C1 segment of cervical spinal cord (tissue), 14 donors: ENCODE results near the gene TPRN.

Experiments
- DNase-seq, 14 donors: peaks; one replicate each; lab custom pipeline; 2025; lab: John Stamatoyannopoulos, UW

Gene TPRN

DNA sequence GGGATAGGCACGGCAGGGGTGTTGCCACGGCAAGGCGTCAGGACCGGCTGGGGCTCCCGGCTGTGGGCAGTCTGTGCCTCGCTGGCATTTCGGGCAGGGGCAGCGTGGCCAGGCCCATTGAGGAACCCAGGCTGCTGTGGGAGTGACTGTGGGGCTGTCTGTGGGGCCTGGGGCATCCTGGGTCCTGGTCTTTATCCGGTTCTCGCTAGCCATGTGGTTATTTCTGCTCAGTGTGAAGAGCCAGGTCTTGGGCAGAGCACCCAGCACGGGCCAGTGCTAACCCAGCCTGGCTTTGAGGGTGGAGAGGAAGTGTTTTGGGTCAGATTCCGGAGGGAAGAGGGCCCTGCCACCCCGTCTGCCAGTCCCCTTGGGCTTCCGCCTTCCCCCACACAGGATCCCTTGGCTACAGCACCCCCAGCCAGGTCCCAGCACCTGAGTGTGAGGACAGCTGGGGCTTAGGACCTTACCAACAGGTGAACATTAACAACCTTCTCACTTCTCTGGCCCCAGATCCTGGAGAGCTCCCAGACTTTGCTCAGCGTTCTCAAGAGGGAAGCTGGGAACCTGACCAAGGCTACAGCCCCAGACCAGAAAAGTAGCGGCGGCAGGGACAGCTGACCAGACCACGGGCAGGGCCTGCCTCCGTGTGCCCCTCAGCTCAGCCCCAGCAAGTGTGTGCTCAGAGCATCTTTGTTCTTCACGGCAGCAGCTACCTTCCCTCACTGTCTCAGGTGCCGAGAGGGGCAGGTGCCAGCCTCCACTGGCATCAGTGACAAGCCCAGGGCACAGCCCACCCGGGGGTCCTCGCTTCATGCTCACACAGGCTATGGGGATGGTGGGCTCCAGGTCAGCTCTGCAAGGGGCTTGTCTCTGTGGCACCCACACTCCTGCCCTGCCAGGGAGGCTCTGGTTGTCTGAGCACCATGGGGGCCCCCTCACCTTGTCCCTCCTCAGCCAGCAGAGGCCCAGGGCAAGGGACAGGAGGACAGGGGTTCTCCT lies 10.9 kb downstream of the TPRN start:
- no peak for DNase-seq

DNA sequence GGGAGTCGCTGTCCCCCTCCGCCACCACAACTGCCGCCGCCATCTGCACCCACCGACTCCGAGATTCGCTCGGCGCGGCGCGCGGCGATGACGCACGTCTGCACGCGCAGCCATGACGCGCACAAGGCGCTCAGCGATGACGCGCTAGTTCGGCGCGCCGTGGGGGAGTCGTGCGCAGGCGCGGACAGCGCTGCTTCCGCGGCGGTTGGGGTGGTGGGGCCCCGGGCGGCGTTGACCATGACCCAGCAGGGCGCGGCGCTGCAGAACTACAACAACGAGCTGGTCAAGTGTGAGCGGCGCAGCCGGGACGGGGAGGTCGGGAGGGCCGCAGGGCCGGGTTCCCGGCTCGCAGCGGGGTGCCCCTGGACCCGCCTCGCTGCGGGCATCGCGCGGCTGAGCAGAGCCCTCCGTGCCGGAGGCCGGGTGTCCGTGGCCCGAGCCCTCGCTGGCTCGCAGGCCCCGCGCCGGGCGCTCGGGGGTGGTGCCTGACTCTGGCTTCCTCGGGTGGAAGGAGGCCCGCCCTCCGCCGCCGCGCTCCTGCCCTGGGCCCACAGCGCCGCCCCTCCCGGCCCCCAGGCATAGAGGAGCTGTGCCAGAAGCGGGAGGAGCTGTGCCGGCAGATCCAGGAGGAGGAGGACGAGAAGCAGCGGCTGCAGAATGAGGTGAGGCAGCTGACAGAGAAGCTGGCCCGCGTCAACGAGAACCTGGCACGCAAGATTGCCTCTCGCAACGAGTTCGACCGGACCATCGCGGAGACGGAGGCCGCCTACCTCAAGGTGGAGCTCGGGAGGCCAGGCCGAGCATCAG lies 11.8 kb downstream of the TPRN start, which contains the start of the genes ANAPC2 and SSNA1:
Gene ANAPC2, minus strand, starts transcription at position 71 of the 807 bp plus-strand sequence. Its CDS starts 28 bp downstream, at position 43.
Gene SSNA1, plus strand, starts transcription at position 187 of the 807 bp plus-strand sequence. Its CDS starts 51 bp downstream, at position 238.
- DNase-seq, result peak; percentile 65 to 97 (median 91)

DNA sequence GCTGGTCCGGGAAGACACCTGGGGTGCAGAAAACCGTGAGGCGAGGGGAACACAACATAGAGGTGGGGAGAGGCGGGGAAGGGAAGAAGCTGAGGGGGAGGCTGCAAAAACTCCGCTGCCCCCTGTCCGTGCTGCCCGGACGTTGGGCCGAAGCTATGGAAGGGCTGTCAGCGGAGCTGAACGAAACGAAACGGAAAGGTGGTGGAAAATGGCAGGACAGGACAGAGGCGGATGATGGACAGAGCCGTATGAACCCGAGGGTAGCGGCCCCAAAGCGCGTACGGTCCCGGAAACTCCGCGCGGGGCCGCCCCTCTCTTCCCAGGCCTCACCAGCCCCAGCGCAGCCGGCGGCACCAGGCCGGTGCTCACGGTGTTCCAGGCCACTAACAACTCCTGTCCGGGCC lies 12.5 kb downstream of the TPRN start:
- peak in 1 of 14 donors; percentile 43 for DNase-seq

DNA sequence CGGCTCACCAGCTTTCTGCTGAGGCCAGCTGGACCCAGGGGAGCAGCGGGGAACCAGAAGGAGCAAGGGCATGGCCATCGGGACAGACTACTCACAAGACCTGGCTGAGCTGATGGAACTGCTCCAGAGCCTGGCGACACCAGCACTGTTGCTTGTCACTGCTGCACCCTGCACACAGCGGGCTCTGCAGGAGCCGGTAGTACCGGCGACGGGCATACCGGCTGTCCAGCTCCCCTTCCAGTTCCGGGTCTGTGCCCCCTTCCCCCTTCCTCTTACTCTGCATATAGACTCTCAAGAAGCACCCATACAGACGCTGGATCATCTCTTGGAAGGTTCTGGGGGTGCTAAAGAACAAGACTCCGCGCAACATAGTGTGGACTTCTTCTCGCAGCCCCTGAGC lies 13.2 kb downstream of the TPRN start:
- DNase-seq, result no peak

DNA sequence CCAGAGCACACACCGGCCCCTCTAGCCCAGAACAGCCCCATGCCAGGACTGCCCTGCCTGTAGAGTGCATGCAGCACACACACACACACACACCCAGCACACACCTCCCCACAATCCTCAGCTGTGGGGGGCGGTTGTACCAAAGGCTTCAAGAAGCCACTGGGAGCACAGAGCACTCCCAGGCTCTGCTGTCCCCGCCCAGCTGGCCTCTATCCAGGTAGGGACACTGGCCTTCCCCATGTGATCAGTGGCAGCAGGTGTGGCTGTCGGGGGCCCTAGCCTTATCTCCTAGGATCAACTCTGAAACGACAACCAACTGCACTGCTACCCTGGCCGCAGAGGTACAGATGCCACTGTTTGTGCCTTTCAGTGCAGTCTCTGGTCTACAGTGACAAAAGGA lies 14.2 kb downstream of the TPRN start:
- DNase-seq, result no peak

DNA sequence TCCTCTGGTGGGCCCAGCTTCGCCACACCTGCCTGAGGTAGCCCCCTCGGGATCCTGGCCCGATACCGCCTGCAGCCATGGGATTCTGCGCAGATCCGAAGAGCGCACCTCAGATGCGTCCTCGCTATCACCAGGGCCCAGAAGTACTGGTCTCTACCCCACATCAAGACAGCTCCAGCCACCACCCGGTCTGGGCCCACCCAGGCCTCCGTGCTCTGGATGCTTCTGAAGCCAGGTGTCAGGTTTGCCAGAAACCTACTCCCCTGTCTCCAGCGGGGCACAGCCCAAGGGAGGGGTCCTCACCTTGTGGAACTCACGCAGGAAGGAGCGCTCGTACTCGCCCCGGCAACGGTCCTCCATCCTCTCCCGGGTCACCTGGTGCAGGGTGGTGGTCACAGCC lies 14.6 kb downstream of the TPRN start:
- DNase-seq, result no peak

DNA sequence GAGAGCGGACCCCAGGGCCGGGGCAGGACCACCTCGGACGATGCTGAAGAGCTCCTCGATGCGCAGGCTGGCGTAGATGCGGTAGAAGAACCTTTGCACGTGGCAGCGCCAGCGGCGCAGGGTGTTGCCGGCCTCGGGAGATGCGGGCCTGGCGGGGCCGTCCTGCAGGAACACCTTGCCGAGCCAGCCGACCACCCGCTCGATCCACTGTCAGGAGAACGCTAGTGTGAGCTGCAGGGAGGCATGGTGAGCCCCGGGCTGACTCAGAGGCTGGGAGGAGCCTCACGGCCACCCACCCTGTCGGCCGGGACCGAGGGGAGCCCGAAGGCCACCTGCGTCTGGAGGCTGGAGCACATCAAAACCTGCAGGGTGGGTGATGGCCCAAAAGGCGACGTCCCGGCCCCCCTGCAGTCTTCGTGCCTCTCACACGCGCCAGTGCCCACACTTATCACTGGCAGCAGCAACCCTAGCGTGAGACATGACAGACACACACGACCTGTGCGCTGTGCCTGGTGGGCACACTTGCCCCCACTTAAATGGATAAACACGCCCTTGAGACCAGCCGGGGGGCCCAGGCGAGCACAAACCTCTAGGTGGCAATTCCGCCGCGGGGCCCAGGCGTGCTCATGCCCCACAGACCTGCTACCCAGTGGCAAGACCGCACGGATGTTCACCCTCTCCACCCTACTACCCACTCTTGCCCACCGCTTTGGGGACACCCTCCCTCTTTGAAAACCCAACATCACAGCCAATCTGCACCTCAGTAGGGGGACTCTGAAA lies 15.5 kb downstream of the TPRN start:
- no peak for DNase-seq

DNA sequence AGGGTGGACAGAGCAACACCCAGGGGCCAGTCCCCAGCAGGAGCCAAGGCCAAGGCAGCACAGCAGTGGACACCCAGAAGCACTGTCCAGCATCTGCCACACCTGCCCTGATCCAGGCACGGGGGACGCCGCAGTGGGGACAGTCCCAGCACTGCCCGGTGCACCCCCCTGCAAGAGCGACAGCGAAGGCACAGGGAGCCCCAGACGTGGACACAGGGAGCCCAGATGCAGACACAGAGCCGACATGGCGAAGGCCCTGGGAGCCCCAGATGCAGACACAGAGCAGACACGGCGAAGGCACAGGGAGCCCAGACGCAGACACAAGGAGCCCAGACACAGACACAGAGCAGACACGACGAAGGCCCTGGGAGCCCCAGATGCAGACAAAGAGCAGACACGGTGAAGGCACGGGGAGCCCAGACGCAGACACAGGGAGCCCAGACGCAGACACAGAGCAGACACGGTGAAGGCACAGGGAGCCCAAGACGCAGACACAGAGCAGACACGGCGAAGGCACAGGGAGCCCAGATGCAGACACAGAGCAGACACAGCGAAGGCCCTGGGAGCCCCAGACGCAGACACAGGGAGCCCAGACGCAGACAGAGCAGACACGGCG lies 16.5 kb downstream of the TPRN start:
- no peak for DNase-seq

DNA sequence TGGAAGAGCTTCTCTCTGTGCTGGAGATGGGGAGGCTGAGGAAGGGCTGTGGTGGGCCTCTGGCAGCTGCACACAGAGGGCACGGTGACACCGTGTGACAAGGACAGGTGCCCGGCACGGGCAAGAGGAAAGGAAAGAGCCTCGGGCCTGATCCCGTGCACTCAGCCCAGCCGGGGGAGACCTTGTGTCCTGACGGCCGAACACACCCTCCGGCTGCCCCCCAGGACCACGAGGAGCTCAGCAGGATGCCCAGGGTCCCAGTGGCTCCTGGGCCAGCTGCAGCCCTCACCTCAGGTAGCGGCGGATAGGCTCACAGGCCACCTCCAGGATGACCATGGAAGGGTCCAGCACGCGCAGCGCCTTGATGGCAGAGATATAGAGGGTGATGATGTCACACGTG lies 17.7 kb downstream of the TPRN start:
- DNase-seq, result no peak

DNA sequence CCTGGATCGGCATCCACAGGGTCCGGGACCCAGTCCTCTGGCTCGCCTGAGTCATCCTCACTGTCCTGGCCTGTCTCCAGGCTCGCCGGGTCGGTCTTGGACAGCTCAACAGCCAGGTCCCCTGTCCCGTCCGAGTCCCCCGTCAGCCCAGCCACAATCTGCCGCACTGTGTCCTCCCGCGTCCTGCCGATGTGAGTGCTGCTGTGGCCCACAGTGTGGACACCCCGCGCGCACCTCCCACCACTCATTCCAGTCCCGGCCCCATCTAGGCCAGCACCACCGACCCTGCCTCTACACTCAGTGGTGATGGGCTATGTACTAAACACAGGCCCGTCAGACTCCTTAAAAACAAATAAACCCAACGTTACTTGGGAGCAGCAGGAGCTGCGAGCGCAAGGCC lies 18.9 kb downstream of the TPRN start:
- no peak for DNase-seq

DNA sequence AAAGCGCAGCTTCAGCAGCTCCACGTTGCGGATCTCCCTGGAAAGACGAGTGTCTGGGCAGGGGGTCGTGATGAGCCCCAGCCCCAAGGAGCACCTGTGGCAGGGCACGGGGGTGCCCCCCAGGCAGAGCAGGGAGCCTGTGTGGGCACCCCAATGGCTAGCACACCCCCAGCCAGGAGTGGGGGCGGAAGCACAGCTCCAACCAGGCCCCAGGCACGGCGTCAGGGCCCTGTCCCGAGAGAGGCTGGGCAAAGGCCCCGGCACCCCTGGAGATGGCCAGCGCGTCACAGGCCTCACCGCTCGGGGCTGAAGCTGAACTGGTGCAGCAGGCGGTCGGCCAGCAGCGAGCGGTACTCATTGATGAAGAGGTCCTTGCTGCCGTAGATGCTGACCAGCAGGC lies 20.1 kb downstream of the TPRN start:
- DNase-seq, result no peak

DNA sequence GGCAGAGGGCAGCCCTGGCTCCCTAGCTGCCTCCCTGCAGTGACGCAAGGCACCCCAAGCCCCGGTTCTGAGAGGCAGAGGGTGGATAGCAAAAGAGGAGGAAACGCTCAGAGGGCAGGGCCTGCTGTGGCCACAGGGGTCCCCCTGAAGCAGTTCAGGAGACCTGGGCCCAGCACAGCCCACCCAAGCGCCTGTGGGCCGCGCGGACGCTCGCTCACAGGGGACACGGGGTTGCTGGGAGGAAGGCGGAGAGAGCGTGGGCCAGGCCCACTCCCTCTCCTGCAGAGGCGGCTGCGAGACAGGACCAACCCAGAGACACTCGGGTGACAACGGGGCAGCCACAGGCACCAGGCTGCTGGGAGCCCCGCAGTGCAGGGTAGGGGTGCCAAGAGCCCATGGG lies 20.8 kb downstream of the TPRN start:
- no peak for DNase-seq

DNA sequence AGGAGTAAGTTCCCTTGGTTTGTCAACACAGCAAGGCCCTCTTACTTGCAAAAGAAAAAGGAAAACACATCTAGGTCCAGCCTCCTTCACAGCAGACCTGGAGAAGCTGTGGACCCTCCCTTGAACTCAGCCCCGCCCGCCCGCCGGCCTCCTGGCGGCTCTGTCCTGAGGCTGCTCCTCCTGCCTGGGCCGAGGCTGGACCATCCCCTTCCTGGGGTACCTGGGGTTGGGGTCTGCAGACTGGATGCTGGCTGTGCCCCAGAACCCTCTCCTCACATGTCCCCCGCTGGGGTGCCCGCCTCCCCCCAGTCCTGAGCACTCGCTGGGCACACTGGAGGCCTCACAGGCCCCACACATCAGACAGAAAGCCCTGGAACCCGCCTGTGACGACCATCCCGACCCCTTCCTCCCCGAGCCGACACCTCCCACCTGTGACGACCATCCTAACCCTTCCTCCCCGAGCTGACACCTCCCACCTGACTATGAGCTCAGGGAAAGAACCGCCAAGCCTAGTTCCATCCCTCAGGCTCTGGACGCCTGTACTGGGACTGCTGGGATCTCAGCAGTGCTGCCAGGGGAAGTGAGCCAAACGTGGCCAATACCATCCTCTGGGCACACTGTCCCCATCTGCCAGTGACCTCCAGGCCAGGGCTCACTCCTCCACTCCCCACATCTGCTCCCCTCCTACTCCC lies 21.5 kb downstream of the TPRN start:
- no peak for DNase-seq

DNA sequence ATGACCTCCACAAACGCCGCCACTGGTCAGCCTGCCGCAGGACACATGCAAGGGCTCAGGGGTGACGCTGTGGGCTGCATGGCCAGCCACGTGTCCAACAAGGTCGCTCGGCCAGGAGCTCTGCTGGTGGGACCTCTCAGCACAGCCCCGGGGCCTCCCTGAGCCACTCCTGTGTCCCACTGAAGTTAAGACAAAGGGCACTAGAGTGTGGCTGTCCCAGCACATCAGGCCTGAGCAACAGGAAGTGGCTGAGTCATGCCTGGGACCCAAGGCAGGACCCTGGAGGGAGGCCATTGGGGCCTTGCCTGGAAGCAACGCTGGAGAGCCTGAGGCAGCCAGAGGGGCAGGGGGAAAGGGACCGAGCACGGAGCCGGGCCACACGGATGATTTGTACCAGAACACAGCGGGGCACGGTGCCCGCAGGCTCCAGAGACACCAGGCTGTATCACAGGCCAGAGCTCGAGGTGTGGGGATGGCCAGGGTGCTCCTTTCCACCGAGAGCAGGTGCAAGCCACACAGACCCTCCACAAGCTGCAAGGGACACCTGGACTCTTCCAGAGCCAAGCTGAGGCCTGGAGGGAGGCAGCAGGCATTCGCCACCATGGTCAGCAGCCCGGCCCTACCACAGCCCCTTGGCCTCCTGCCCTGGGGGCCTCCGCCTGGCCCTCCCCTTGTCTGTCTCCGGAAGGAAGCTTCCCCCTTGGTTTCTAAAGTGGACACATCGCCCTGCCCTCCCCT lies 22.2 kb downstream of the TPRN start:
- DNase-seq, result no peak

DNA sequence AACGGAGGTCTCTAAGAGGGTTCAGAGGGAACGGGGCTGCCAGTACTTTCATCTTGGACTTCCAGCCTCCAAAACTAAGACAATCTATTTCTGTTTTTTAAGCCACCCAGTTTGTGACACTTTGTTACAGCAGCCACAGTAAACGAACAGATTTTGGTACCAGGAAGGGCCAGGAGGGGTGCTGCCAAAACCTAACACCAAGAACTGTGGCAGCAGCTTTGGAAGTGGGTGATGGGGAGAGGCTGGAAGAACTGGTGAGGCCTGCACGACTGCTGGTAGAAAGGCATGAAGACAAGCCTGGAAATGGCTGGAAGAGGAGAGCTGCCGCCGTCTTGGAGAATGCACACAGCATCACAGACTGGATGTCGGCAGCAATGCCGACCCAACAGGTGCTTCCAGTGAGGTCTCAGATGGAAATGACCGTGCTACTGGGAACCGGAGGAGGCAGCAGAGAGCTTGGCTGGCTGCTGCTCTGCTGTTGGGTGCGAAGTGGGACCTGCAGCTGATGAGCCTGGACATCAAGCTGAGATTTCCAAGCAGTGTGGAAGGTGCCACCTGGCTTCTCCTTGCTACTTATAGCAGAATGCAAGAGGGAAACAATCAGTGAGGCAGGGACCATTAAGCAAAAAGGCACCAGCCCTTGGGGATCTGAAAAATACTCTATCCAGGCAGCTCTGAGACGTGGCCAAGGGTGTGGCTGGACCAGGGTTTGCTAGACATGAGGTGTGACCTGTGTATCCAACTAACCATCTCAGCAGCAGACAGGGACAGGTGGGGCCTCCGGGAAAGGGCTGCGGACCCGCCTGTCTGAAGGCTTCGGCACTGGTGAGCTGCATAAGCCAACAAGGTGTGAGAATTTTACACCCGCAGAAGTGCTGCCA lies 24.0 kb downstream of the TPRN start:
- peak in 1 of 14 donors; percentile 66 for DNase-seq

DNA sequence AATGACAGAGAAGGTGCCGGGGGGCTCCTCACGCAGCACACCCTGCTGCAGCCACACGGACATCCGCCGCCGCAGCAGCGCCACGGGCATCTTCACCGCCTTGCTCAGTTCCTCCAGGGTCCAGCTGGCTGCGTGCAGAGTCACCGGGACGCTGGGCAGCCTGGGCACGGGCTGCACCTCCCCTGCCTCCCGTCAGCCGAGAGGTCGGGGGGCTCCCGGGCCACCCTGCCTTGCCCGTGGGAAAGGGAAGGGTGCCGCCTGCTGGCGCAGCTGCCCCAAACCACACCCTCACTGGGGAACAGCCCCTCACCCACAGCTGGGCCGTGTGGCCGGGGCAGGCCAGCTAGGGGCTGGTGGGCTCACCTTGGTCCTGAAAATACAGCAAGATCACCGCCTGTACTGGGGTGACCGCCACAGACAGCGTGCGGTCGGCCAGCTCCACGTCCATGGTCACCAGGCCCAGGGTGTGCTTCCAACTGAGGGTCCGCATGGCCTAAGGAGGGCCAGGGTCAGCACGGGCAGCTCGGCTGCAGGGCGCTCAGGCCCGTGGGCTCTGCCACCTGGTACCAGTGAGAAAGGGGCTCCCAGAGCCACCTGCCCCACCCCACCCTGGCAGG lies 25.1 kb downstream of the TPRN start:
- DNase-seq, result no peak

DNA sequence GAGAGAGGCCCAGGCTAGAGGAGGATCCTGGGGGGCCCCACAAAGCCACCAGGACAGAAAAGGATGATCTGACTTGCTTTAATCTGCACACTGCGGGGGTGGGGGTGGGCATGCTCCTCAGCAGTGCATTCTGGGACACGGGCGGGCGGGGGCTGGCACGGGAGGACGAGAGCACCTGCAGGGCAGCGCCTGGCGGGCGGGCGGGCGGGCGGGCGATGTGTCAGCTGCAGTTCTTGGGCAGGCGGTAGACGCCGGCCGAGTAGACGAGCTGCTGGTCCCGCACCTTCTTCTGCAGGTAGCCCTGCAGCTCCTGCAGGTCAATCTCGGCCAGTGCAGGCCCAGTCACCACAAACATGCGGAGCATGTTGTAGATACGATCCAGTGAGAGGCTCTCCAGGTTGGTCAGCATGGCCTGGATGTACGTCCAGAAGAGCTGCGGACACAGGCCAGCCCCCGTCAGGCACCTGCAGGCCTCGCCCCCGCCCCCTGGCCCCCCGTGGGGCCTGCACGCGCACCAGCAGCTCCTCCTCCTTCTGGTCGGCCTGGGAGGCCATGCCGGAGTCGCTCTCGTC lies 25.7 kb downstream of the TPRN start:
- DNase-seq, result peak in 1 of 14 donors; percentile 71
